Skeletal muscle tissue (tissue), 4 donors: Measurements from ENCODE around the gene SPAG9. TPM values are rescaled to one million over a fixed set of nuclear protein-coding genes. Genes with fewer than 3 reads are reported as not detected.

Source experiments
- H3K27ac ChIP-seq: one replicate; pipeline ENCODE4 v1.7.0; 2013; ENCODE audit warnings: mild to moderate bottlenecking, low read depth, low read length, inconsistent platforms
- H3K27me3 ChIP-seq, 3 donors: one replicate each; pipeline ENCODE4 v1.7.0; 2013; ENCODE audit warnings: low read length in 3 of 3; ENCODE audit not compliant: control insufficient read depth in 3 of 3, insufficient read depth in 3 of 3
- H3K36me3 ChIP-seq, 3 donors: one replicate each; pipeline ENCODE4 v1.7.0; 2013; ENCODE audit warnings: low read length in 3 of 3; ENCODE audit not compliant: control insufficient read depth in 3 of 3, insufficient read depth in 3 of 3
- H3K4me1 ChIP-seq, 3 donors: one replicate each; pipeline ENCODE4 v1.7.0; 2013; ENCODE audit warnings: low read length in 3 of 3, mild to moderate bottlenecking in 3 of 3; ENCODE audit not compliant: control insufficient read depth in 3 of 3, insufficient read depth in 3 of 3
- H3K4me3 ChIP-seq, 3 donors: one replicate each; pipeline ENCODE4 v1.7.0; 2013; ENCODE audit warnings: low read length in 3 of 3
- H3K9ac ChIP-seq, 3 donors: one replicate each; pipeline ENCODE4 v1.7.0; 2013; ENCODE audit warnings: low read length in 3 of 3, mild to moderate bottlenecking in 3 of 3, moderate library complexity in 2 of 3, low read depth in 1 of 3
- H3K9me3 ChIP-seq, 3 donors: one replicate each; pipeline ENCODE4 v1.7.0; 2013; ENCODE audit warnings: low read length in 3 of 3; ENCODE audit not compliant: control insufficient read depth in 3 of 3
- total RNA-seq: library from RNA; depleted of rRNA; stranded (reverse); fragments of >200 nt; gene quantifications from one replicate; pipeline ENCODE4 v1.2.3, GENCODE V29; 2014
- donor health status: Osteomylitis.

SPAG9 gene
- total RNA-seq, 1 donor from 2014 or later = 92.9 TPM

GRCh38 chr17:51064061-51064735, 56.5 kb downstream of the SPAG9 start:
- H3K9me3 ChIP-seq = no peaks in the 10 kb centered on the region
- H3K27me3 ChIP-seq = no peaks in the 10 kb centered on the region
- no peaks in the 10 kb centered on the region for H3K36me3 ChIP-seq
- H3K4me1 ChIP-seq = no peaks in the 10 kb centered on the region
- no peak overlapping the region for H3K4me3 ChIP-seq
- H3K9ac ChIP-seq = no peak overlapping the region
- no peak overlapping the region for H3K27ac ChIP-seq

GRCh38 chr17:51060396-51060795, 60.3 kb downstream of the SPAG9 start:
- Histone ChIP-seq H3K27ac (no peak overlapping the region), H3K9ac (no peak overlapping the region), H3K9me3 (no peaks in the 10 kb centered on the region), H3K4me1 (peaks cover 13 to 24% (median 18%) of the 10 kb centered on the region in 3 donors), H3K36me3 (no peaks in the 10 kb centered on the region), H3K27me3 (no peaks in the 10 kb centered on the region), H3K4me3 (no peak overlapping the region)

GRCh38 chr17:51059781-51060180, 60.9 kb downstream of the SPAG9 start:
- H3K4me3 ChIP-seq = no peak overlapping the region
- no peaks in the 10 kb centered on the region for H3K36me3 ChIP-seq
- H3K27me3 ChIP-seq = no peaks in the 10 kb centered on the region
- H3K9ac ChIP-seq = no peak overlapping the region
- peaks cover 13 to 24% (median 18%) of the 10 kb centered on the region in 3 donors for H3K4me1 ChIP-seq
- H3K9me3 ChIP-seq = no peaks in the 10 kb centered on the region
- H3K27ac ChIP-seq = no peak overlapping the region

- Histone ChIP-seq H3K36me3 (peaks cover 0 to 2% (median 0%) of the 10 kb centered on the region in 3 donors), H3K4me3 (no peak overlapping the region), H3K27me3 (no peaks in the 10 kb centered on the region), H3K9me3 (no peaks in the 10 kb centered on the region), H3K9ac (peak overlapping the region; percentile 0 to 58 (median 52)), H3K27ac (peak overlapping the region; percentile 79), H3K4me1 (peaks cover 13 to 24% (median 18%) of the 10 kb centered on the region in 3 donors)
Observed at GRCh38 chr17:51057534-51057933, 63.1 kb downstream of the SPAG9 start.

DNA sequence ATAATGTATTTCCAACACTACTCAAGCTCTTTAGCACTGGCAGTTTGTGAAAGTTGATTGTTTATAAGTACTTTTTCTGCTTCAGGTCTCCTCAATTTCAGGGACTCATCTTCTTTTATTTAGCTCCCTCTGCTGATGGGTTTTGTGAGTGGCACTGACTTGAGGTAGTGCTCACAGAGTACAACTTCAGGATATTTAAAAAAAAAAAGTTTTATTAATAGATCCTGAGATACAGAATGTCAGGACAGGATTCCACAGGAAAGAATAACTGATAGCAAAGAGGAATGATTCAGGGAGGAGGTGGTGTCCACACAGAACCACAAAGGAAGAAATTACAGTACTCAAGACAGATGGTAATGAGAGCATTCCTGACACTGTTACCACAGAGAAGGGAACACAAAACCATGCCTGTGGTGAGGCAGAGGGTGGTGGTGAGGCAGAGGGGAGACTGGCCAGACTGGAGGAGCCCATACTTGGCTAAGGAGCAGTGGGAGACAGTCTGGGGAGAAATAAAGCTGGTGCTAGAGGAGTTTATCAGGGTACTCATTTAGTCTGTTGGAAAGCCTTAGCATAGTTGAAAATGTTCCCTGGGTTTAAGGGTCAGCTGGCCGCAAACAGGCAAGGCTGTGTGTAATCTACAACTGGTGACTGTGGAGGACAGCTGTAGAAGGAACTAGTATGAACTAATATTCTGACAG, 63.7 kb downstream of the SPAG9 start:
- H3K4me3 ChIP-seq = peak overlapping the region in 2 of 3 donors; percentile 17 to 49
- peak overlapping the region; percentile 46 to 58 (median 52) for H3K9ac ChIP-seq
- H3K27me3 ChIP-seq = no peaks in the 10 kb centered on the region
- peaks cover 0 to 2% (median 0%) of the 10 kb centered on the region in 3 donors for H3K36me3 ChIP-seq
- H3K27ac ChIP-seq = peak overlapping the region; percentile 79
- no peaks in the 10 kb centered on the region for H3K9me3 ChIP-seq
- H3K4me1 ChIP-seq = peaks cover 13 to 24% (median 18%) of the 10 kb centered on the region in 3 donors

DNA sequence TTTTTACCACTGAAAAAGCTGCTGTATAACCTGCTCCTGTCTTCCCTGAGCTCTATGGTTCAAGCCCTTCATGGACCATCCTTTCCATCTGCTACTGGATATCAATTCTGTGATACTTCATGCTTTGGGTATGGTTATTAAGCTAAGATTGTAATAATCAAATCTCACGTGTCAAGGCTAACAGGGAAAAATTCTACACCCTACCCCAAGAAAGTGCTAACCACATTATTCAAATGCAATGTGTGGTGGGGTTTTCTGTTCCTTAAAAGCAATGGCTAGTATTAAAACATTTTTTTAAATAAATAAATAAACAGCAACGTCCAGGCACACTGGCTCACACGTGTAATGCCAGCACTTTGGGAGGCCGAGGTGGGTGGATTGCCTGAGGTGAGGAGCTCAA, 65.9 kb downstream of the SPAG9 start:
- H3K9ac ChIP-seq = no peak overlapping the region
- H3K36me3 ChIP-seq = peaks cover 0 to 2% (median 0%) of the 10 kb centered on the region in 3 donors
- no peak overlapping the region for H3K27ac ChIP-seq
- H3K4me1 ChIP-seq = peaks cover 13 to 24% (median 18%) of the 10 kb centered on the region in 3 donors
- no peaks in the 10 kb centered on the region for H3K27me3 ChIP-seq
- no peak overlapping the region for H3K4me3 ChIP-seq
- H3K9me3 ChIP-seq = no peaks in the 10 kb centered on the region

DNA sequence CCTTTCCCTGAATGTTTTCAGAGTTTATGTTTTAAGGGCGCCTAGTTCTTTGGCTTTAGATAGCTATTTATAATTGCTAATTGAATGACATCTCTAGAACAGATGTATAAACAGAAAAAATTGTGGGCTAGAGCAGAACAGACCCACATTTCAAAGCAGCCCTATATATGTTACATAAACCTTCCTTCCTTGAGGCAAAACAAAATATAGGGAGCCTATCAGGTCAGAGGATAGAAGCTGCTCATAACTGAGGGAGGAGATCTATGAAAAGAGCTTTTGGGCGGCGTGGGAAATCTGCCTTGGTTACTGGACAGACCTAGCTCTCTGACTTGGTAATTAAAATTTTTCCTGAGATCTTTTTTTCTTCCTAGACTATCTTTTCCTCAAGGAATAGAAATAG, 68.4 kb downstream of the SPAG9 start:
- no peak overlapping the region for H3K9ac ChIP-seq
- H3K4me3 ChIP-seq = no peak overlapping the region
- H3K4me1 ChIP-seq = peaks cover 10% of the 10 kb centered on the region in 3 donors
- H3K27me3 ChIP-seq = no peaks in the 10 kb centered on the region
- no peak overlapping the region for H3K27ac ChIP-seq
- H3K9me3 ChIP-seq = no peaks in the 10 kb centered on the region
- peaks cover 0 to 2% (median 0%) of the 10 kb centered on the region in 3 donors for H3K36me3 ChIP-seq

- Histone ChIP-seq H3K4me1 (peaks cover 2 to 5% (median 4%) of the 10 kb centered on the region in 3 donors), H3K27me3 (no peaks in the 10 kb centered on the region), H3K4me3 (no peak overlapping the region), H3K9me3 (no peaks in the 10 kb centered on the region), H3K27ac (no peak overlapping the region), H3K9ac (no peak overlapping the region), H3K36me3 (peaks cover 0 to 4% (median 0%) of the 10 kb centered on the region in 3 donors)
Observed at GRCh38 chr17:51050291-51051033, 70.2 kb downstream of the SPAG9 start.

- Histone ChIP-seq H3K27ac (no peak overlapping the region), H3K36me3 (peaks cover 0 to 2% (median 0%) of the 10 kb centered on the region in 3 donors), H3K9ac (peak overlapping the region in 1 of 3 donors; percentile 21), H3K4me1 (peaks cover 2 to 5% (median 4%) of the 10 kb centered on the region in 3 donors), H3K9me3 (no peaks in the 10 kb centered on the region), H3K27me3 (no peaks in the 10 kb centered on the region), H3K4me3 (peak overlapping the region in 2 of 3 donors; percentile 25 to 55)
Observed at GRCh38 chr17:51046514-51047384, 73.9 kb downstream of the SPAG9 start.
